SJCRH30 (cell line): Measurements from ENCODE around the gene ART4. TPM values are rescaled to one million over a fixed set of nuclear protein-coding genes. Genes with fewer than 3 reads are reported as not detected.

Source experiments
- DNase-seq, 2 experiments: peaks; one replicate each; pipeline ENCODE4 v3.0.0-alpha.2; 2015 to 2020
- H3K27ac ChIP-seq: fragments of 250-450 bp; sonication (Bioruptor Pico); 2 replicates; pipeline ENCODE4 v1.5.1; 2020; ENCODE audit warnings: mild to moderate bottlenecking, moderate library complexity
- H3K27me3 ChIP-seq: fragments of 250-450 bp; sonication (Bioruptor Pico); 2 replicates; pipeline ENCODE4 v1.5.1; 2020; ENCODE audit warnings: mild to moderate bottlenecking, moderate library complexity
- H3K36me3 ChIP-seq: fragments of 250-450 bp; sonication (Bioruptor Pico); 2 replicates; pipeline ENCODE4 v1.5.1; 2020; ENCODE audit warnings: mild to moderate bottlenecking, moderate library complexity
- H3K4me1 ChIP-seq: fragments of 250-450 bp; sonication (Bioruptor Pico); 2 replicates; pipeline ENCODE4 v1.5.1; 2020; ENCODE audit warnings: mild to moderate bottlenecking, moderate library complexity
- H3K4me3 ChIP-seq: fragments of 250-450 bp; sonication (Bioruptor Pico); 2 replicates; pipeline ENCODE4 v1.5.1; 2020; ENCODE audit warnings: mild to moderate bottlenecking, moderate library complexity
- H3K9me3 ChIP-seq: fragments of 250-450 bp; sonication (Bioruptor Pico); replicated peaks from 2 replicates; pipeline ENCODE4 v1.5.1; 2020; ENCODE audit warnings: mild to moderate bottlenecking, moderate library complexity
- total RNA-seq: library from RNA; depleted of rRNA; stranded (reverse); fragments of >200 nt; shearing (Covaris generic); gene quantifications from 2 replicates; pipeline ENCODE4 v1.2.3, GENCODE V29; 2014; rRNA removed

The ART4 gene, protein sequence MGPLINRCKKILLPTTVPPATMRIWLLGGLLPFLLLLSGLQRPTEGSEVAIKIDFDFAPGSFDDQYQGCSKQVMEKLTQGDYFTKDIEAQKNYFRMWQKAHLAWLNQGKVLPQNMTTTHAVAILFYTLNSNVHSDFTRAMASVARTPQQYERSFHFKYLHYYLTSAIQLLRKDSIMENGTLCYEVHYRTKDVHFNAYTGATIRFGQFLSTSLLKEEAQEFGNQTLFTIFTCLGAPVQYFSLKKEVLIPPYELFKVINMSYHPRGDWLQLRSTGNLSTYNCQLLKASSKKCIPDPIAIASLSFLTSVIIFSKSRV
- not detected in 2 replicates for total RNA-seq

DNA sequence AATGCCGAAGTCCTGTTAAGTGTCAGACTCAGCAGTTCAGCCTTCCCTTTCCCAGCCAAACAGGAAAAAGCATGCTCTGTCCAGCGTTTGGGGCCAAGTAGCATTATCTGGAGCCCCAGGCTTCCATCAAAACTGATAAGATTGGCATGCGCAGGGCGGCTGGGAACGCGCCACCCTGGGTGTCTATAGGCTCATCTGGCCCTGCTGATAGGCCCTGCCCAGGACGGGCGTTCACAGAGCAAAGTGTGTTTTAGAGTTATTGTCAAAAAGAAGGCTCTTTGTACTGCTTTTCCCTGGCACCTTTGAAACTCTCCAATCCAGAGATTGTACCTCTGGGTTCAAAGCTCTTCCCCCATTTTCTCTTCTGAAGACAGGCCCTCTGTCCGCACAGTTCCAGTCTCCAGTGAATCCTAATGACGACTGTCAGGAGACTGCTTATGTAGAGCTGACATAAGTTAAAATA is at the start of gene ART4:
Gene ART4 (minus strand): TSS at position 102 of the 463 bp plus-strand sequence. CDS start 413 bp downstream, outside the sequence.
- H3K27me3 ChIP-seq, result no peaks in the 10 kb centered on the region
- no peak within 1 kb of the TSS for H3K4me3 ChIP-seq
- H3K27ac ChIP-seq, result no peak within 1 kb of the TSS
- DNase-seq, result no peak
- no peaks in the 10 kb centered on the region for H3K4me1 ChIP-seq
- no peaks in the 10 kb centered on the region for H3K9me3 ChIP-seq
- no peaks in the 10 kb centered on the region for H3K36me3 ChIP-seq

DNA sequence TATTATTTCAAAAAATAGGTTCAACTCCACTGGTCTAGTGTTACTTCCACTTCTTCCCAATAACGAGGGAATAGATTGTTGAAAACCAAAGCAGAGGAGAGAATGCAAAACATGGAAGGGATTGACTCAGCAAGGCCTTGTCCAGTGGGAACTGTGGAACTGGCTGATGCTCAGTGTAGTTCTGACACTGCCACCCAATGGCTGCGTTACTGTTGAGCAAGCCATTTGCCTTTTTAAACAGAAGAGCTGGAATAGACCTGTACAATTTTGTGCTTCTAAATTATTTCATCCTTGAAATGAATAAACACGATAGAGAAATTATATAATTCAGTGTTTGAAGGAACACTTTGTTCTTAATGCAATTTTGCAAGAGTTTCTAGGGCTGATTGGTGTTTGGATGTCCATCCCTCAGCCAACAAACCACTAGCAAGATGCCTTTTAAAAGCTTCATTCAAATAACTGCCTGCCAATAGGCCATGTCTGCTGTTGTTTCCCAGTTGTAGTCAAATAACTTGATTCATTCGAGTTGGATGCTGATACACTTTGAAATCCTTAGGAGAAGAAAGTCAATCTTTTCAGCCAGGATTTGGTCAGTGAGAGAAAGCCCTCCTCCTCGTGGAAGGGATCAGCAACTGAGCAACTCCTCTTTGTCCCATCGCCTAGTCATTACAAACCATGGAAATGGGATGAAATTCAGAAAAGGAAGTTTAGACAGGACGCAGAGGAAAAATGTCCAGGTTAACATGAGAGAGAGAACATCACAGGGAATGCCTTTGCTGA is 49.6 kb upstream of the ART4 start:
- H3K4me3 ChIP-seq, result no peak overlapping the region
- H3K36me3 ChIP-seq, result no peaks in the 10 kb centered on the region
- no peak for DNase-seq
- H3K9me3 ChIP-seq, result 0 out of 2 replicates have a peak, but pooled peaks cover 4% of the 10 kb centered on the region
- no peak overlapping the region for H3K27ac ChIP-seq
- H3K27me3 ChIP-seq, result no peaks in the 10 kb centered on the region
- peaks cover 7% of the 10 kb centered on the region; the same call in 1 of the 2 replicates for H3K4me1 ChIP-seq

GRCh38 chr12:14890701-14891100 is 47.4 kb upstream of the ART4 start:
- Histone ChIP-seq H3K9me3 (0 out of 2 replicates have a peak, but pooled peaks cover 4% of the 10 kb centered on the region), H3K27ac (no peak overlapping the region), H3K4me1 (peaks cover 13% of the 10 kb centered on the region), H3K27me3 (no peaks in the 10 kb centered on the region), H3K36me3 (no peaks in the 10 kb centered on the region), H3K4me3 (no peak overlapping the region)
- no peak for DNase-seq

DNA sequence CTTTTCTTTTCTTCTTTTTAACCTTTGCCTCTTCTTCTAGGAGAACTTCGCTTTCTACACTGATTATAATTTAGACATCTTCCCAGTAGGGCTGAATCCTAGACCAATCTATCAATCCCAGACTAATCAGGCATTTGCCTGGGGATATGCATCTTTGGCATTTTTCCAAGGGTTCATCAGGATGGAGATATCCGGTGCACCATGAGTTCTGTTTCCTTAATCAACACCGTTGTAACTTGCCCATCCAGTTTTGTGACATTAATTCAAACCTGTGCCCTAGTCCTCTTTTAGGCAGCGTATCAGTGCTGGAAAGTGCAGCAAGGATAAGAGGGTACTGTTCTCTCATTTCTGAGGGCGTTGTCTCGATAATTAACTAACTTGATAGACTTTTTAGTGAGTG is 42.9 kb upstream of the ART4 start:
- Histone ChIP-seq H3K27ac (peak overlapping the region; percentile 41), H3K4me1 (peaks cover 33% of the 10 kb centered on the region)

DNA sequence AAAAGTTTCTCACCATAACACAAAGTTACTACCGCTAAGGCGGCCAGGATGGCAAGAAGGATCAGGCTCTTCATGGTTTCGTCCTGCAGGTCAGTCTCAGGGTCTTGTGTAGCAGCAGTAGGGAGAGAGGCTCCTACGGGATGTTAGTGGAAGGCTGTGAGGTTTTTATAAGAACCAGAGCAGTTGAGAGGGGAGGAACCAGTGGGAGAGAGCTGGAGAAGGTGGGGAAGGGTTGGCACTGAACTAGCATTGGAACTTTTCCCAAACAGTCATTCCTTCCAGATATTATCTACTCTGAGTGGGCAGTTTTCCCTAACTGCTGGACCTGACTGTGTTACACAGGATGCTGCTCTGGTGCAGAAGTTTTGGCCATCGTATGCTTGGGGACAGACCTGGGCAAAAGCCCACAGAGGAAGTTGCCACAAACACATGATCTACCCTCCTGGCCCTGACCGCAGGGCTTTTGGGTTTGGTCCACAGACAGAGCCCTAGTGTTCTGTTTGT is 42.4 kb upstream of the ART4 start, which contains the start of gene MGP:
Gene MGP (minus strand): TSS at position 137 of the 504 bp plus-strand sequence. CDS start 63 bp downstream, at position 74.
- Histone ChIP-seq H3K27ac (peak within 1 kb of the TSS; percentile 70), H3K4me1 (peaks cover 33% of the 10 kb centered on the region), H3K36me3 (no peaks in the 10 kb centered on the region), H3K27me3 (no peaks in the 10 kb centered on the region), H3K4me3 (peak within 1 kb of the TSS; percentile 12; the same call in 1 of the 2 replicates), H3K9me3 (no peaks in the 10 kb centered on the region)
- DNase-seq, result peak in 1 of 2 experiments; percentile 34

More for the DNA sequence above, 42.9 kb upstream of the ART4 start:
- Histone ChIP-seq H3K4me3 (no peak overlapping the region), H3K36me3 (no peaks in the 10 kb centered on the region), H3K9me3 (no peaks in the 10 kb centered on the region), H3K27me3 (no peaks in the 10 kb centered on the region)
- peak; percentile 47 to 64 for DNase-seq

DNA sequence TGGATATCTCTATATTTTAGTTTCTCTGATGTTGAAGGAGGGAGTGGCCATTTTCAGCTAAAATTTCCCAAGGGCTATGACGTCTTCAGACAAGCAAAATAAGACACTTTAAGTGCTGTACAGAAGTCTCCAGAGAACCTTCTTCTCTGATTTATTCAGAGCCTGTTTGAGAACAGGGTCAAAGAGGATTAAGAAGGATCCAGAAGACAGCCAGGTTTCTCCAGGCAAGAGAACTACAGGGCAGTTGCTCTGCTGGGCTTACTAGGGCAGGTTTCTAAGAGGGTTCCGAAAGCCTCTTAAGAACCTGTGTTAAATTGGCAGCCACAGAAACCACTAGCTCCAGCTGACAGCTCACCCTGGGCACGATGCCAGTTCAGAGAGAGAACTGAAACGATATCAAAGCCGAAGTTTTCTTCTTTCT is 41.1 kb upstream of the ART4 start:
- no peaks in the 10 kb centered on the region for H3K9me3 ChIP-seq
- H3K4me1 ChIP-seq, result peaks cover 33% of the 10 kb centered on the region
- H3K27ac ChIP-seq, result peak overlapping the region; percentile 70
- no peak overlapping the region for H3K4me3 ChIP-seq
- DNase-seq, result peak; percentile 88 to 91
- no peaks in the 10 kb centered on the region for H3K27me3 ChIP-seq
- no peaks in the 10 kb centered on the region for H3K36me3 ChIP-seq

DNA sequence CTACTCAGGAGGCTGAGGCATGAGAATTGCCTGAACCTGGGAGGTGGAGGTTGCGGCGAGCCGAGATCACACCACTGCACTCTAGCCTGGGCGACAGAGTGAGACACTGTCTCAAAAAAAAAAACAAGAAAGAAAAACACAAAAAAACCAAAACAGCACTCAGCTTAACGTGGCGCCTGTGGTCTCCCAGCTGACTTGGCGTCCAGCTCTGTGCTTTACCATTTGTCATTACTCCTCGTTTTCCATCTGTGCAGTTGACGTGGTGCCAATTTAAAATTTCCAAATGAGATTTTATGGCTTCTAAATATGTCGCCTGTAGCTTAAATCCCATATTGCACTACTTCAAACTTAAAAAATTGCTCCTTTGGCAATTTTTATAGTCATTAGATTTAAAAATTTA is 40.4 kb upstream of the ART4 start:
- H3K4me3 ChIP-seq, result no peak overlapping the region
- H3K4me1 ChIP-seq, result peaks cover 33% of the 10 kb centered on the region
- no peaks in the 10 kb centered on the region for H3K27me3 ChIP-seq
- H3K27ac ChIP-seq, result peak overlapping the region; percentile 70
- no peaks in the 10 kb centered on the region for H3K9me3 ChIP-seq
- DNase-seq, result peak; percentile 69
- no peaks in the 10 kb centered on the region for H3K36me3 ChIP-seq

- DNase-seq, result no peak
- Histone ChIP-seq H3K27me3 (no peaks in the 10 kb centered on the region), H3K9me3 (no peaks in the 10 kb centered on the region), H3K4me3 (no peak overlapping the region), H3K4me1 (peaks cover 28% of the 10 kb centered on the region), H3K36me3 (no peaks in the 10 kb centered on the region), H3K27ac (no peak overlapping the region)
Measured at GRCh38 chr12:14880890-14881453, 37.6 kb upstream of the ART4 start.

GRCh38 chr12:14879222-14879933 is 36.1 kb upstream of the ART4 start:
- Histone ChIP-seq H3K27ac (no peak overlapping the region), H3K9me3 (no peaks in the 10 kb centered on the region), H3K36me3 (no peaks in the 10 kb centered on the region), H3K4me1 (peaks cover 18% of the 10 kb centered on the region), H3K4me3 (no peak overlapping the region), H3K27me3 (no peaks in the 10 kb centered on the region)
- DNase-seq, result no peak

DNA sequence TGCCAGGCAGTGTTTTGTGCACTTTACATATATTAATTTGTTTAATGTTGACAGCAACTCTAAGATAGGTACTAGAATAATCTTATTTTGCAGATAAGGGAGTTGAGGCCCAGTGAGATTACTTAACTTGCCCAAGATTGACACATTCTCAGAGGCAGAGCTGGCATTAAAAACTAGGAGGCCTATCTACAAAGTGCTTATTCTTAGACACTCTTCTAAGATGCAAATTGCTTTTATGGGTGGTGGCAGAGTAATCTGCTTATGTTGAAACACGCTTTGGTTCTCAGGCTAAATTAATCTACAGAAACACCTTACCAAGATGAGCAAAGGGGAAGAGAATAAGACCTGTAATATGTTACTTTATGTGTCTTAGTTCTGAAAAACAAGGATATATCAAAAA is 35.2 kb upstream of the ART4 start:
- DNase-seq, result no peak
- Histone ChIP-seq H3K36me3 (no peaks in the 10 kb centered on the region), H3K4me1 (peaks cover 12% of the 10 kb centered on the region), H3K27me3 (no peaks in the 10 kb centered on the region), H3K4me3 (no peak overlapping the region), H3K27ac (no peak overlapping the region), H3K9me3 (no peaks in the 10 kb centered on the region)

DNA sequence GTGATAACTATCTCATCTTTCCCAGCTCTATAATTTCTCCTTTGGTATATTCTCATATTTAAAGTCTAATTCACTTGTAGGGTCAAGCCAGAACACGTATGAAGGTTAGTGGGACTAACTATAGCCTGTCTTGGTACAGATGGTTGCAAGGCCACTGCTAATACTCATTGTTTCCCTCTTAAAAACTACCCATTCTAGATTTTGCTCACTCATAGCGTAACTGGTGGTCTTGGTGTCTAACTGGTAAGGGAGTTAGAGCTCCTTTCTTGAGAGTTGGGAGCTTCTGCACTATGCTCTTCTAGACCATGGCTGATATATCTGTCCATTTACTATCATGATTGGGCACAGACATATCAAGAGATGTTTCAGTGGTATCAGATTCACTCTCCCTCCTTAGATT is 33.5 kb upstream of the ART4 start:
- DNase-seq, result no peak
- no peaks in the 10 kb centered on the region for H3K36me3 ChIP-seq
- H3K4me3 ChIP-seq, result no peak overlapping the region
- H3K27me3 ChIP-seq, result no peaks in the 10 kb centered on the region
- H3K9me3 ChIP-seq, result no peaks in the 10 kb centered on the region
- no peak overlapping the region for H3K27ac ChIP-seq
- H3K4me1 ChIP-seq, result peaks cover 7% of the 10 kb centered on the region; the same call in 1 of the 2 replicates

DNA sequence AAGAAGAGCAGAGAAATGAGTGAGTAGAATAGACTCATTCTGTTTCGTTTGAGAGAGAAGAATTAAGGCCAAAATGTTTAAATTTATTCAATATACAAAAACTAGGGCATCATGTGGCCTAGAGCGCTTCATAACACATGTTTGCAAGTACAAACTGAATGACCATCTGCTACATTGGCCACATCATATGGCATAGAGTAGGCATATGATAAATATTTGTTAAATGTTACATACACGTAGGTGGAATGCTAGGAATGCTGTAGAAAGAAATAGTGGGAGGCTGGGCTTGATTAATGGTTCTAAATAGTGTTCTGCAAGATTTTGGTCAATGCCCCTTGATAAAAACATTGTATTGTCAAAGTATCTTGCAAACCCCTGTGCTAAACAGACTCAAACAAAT is 31.6 kb upstream of the ART4 start:
- H3K36me3 ChIP-seq, result no peaks in the 10 kb centered on the region
- no peak overlapping the region for H3K4me3 ChIP-seq
- no peak for DNase-seq
- no peaks in the 10 kb centered on the region for H3K9me3 ChIP-seq
- H3K27ac ChIP-seq, result no peak overlapping the region
- H3K4me1 ChIP-seq, result peaks cover 18% of the 10 kb centered on the region
- H3K27me3 ChIP-seq, result no peaks in the 10 kb centered on the region

GRCh38 chr12:14873440-14874185 is 30.3 kb upstream of the ART4 start:
- H3K36me3 ChIP-seq, result no peaks in the 10 kb centered on the region
- no peak for DNase-seq
- H3K27me3 ChIP-seq, result no peaks in the 10 kb centered on the region
- H3K9me3 ChIP-seq, result no peaks in the 10 kb centered on the region
- no peak overlapping the region for H3K27ac ChIP-seq
- peaks cover 20% of the 10 kb centered on the region for H3K4me1 ChIP-seq
- H3K4me3 ChIP-seq, result no peak overlapping the region
